CD14-positive monocyte (primary cell): ENCODE results near the gene VGF. TPM values are rescaled to one million over a fixed set of nuclear protein-coding genes. Genes with fewer than 3 reads are reported as not detected.

Experiments
- DNase-seq, 3 donors: peaks; one replicate each; pipeline ENCODE4 v3.0.0-alpha.2; 2011 to 2022
- H2AFZ ChIP-seq: 2 replicates; pipeline ENCODE4 v1.6.0; 2012; ENCODE audit warnings: mild to moderate bottlenecking, low read depth, low read length, inconsistent platforms; ENCODE audit not compliant: insufficient read depth, poor library complexity, severe bottlenecking
- H3K27ac ChIP-seq, 2 donors: 1 replicate in 1 of 2; 2 replicates in 1 of 2; pipeline ENCODE4 v1.5.1; 2012 to 2013; ENCODE audit warnings: low read length in 2 of 2, control low read depth in 1 of 2, inconsistent platforms in 1 of 2, low read depth in 1 of 2, mild to moderate bottlenecking in 1 of 2
- H3K27me3 ChIP-seq, 2 donors: one replicate each; pipeline versions ENCODE4 v1.6.0 to v1.6.1; 2011 to 2013; ENCODE audit warnings: low read length in 2 of 2; ENCODE audit not compliant: control insufficient read depth in 2 of 2, insufficient read depth in 2 of 2
- H3K36me3 ChIP-seq, 2 donors: replicated peaks in 1 of 2; 1 replicate in 1 of 2; 2 replicates in 1 of 2; pipeline versions ENCODE4 v1.5.1 to v1.6.1; 2012 to 2013; ENCODE audit warnings: low read length in 2 of 2, control low read depth in 1 of 2, inconsistent platforms in 1 of 2, mild to moderate bottlenecking in 1 of 2; ENCODE audit not compliant: insufficient read depth in 2 of 2, control insufficient read depth in 1 of 2
- H3K4me1 ChIP-seq, 2 donors: 1 replicate in 1 of 2; 2 replicates in 1 of 2; pipeline versions ENCODE4 v1.5.1 to v1.6.1; 2012 to 2013; ENCODE audit warnings: low read length in 2 of 2, control low read depth in 1 of 2, inconsistent platforms in 1 of 2, mild to moderate bottlenecking in 1 of 2, moderate library complexity in 1 of 2; ENCODE audit not compliant: insufficient read depth in 2 of 2, control insufficient read depth in 1 of 2
- H3K4me2 ChIP-seq: replicated peaks from 2 replicates; pipeline ENCODE3; 2012; ENCODE audit warnings: low read length, moderate library complexity, mild to moderate bottlenecking; ENCODE audit not compliant: poor library complexity, severe bottlenecking; ENCODE audit errors: extremely low read depth
- H3K4me3 ChIP-seq, 3 experiments: fragments of 200-600 bp in 1 of 3; sonication (generic) in 1 of 3; replicated peaks in 1 of 3; 1 replicate in 2 of 3; 2 replicates in 1 of 3; pipeline ENCODE4 v1.5.1; 2011 to 2013; ENCODE audit warnings: low read length in 3 of 3, mild to moderate bottlenecking in 3 of 3, control low read depth in 2 of 3, low read depth in 2 of 3, inconsistent platforms in 1 of 3, moderate library complexity in 1 of 3
- H3K79me2 ChIP-seq: 2 replicates; pipeline ENCODE4 v1.6.0; 2012; ENCODE audit warnings: mild to moderate bottlenecking, control low read depth, inconsistent platforms, low read length, moderate library complexity; ENCODE audit not compliant: insufficient read depth
- H3K9ac ChIP-seq: 2 replicates; pipeline ENCODE4 v1.6.0; 2017; ENCODE audit warnings: low read length, mild to moderate bottlenecking; ENCODE audit not compliant: insufficient read depth, poor library complexity, severe bottlenecking
- H3K9me3 ChIP-seq, 2 donors: replicated peaks in 1 of 2; 1 replicate in 1 of 2; 2 replicates in 1 of 2; pipeline versions ENCODE4 v1.5.1 to v1.6.1; 2012 to 2013; ENCODE audit warnings: low read length in 2 of 2, control low read depth in 1 of 2; ENCODE audit not compliant: control insufficient read depth in 1 of 2, insufficient read depth in 1 of 2
- H4K20me1 ChIP-seq: 2 replicates; pipeline ENCODE4 v1.6.0; 2012; ENCODE audit warnings: mild to moderate bottlenecking, low read length, control low read depth, moderate library complexity; ENCODE audit not compliant: insufficient read depth
- H3K27ac Mint-ChIP-seq, 7 donors: one replicate each; pipeline ENCODE4 v1.8.0; 2020; ENCODE audit warnings: mild to moderate bottlenecking in 7 of 7, mixed read lengths in 7 of 7, moderate library complexity in 6 of 7, inconsistent platforms in 2 of 7
- H3K27me3 Mint-ChIP-seq, 3 donors: one replicate each; pipeline ENCODE4 v1.8.0; 2021 to 2022; ENCODE audit warnings: low read depth in 3 of 3, mild to moderate bottlenecking in 3 of 3, mixed read lengths in 3 of 3, moderate library complexity in 3 of 3, inconsistent platforms in 1 of 3
- H3K36me3 Mint-ChIP-seq, 2 donors: one replicate each; pipeline ENCODE4 v1.8.0; 2020; ENCODE audit warnings: mixed read lengths in 2 of 2, inconsistent platforms in 1 of 2, mild to moderate bottlenecking in 1 of 2
- H3K4me1 Mint-ChIP-seq: one replicate; pipeline ENCODE4 v1.8.0; 2020; ENCODE audit warnings: mild to moderate bottlenecking, mixed read lengths
- H3K4me3 Mint-ChIP-seq, 2 donors: one replicate each; pipeline ENCODE4 v1.8.0; 2020; ENCODE audit warnings: mild to moderate bottlenecking in 2 of 2, mixed read lengths in 2 of 2, moderate library complexity in 1 of 2
- H3K9me3 Mint-ChIP-seq, 7 donors: one replicate each; pipeline ENCODE4 v1.8.0; 2020 to 2022; ENCODE audit warnings: mixed read lengths in 7 of 7, mild to moderate bottlenecking in 6 of 7, moderate library complexity in 6 of 7, inconsistent platforms in 2 of 7
- WGBS: methylation state at CpG from one replicate; pipeline ENCODE4 v1.1.5; 2013; ENCODE audit warnings: missing lambda C conversion rate; ENCODE audit not compliant: insufficient coverage; 5-methylcytosine and 5-hydroxymethylcytosine counted together
- intact Hi-C, 2 donors: fragments of 100-400 bp; cut with micrococcal nuclease; formaldehyde crosslinking; loops; one replicate each; pipeline versions ENCODE4 v1.15.0 to v1.15.1; 2023
- polyA plus RNA-seq, 3 donors: library from polyadenylated mRNA; depleted of rRNA in 1 of 3; unstranded in 2 of 3; stranded (reverse) in 1 of 3; fragments of 300-500 nt in 2 of 3; fragments of >200 nt in 1 of 3; fragmentation: Illumina TruSeq in 2 of 3; gene quantifications; 1 replicate in 2 of 3; 2 replicates in 1 of 3; pipeline ENCODE4 v1.2.3, GENCODE V29; 2012 to 2021
- TF ChIP-seq, protein P1 (sequence below): fragments of 200-600 bp; IDR thresholded peaks from one replicate; pipeline ENCODE4 v1.8.0; 2022; ENCODE audit warnings: antibody characterized with exemption, mild to moderate bottlenecking

VGF gene
- polyA plus RNA-seq, 3 donors, result not detected

DNA sequence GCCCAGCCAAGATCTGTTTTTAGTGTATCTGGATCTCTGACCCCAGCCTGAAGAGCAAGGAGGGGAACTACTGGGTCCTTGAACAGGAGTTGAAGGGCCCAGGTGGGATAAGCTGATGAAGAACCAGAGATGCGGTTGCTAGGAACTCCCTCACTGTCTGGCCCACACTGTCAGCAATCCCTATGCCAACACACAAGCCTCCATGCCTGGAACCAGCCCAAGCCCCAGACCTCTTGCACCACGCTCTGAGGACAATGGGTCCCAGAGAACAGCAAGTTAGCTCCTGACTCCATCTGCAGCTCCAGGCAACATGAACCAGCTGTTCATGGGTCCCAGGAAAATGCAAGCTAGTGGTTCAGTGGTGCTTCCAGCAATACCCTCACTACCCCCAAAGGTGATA, 12.3 kb upstream of the VGF start:
- Mint-ChIP-seq H3K27ac (no peak overlapping the region), H3K9me3 (peaks cover 9 to 41% (median 24%) of the 10 kb centered on the region in 7 donors), H3K27me3 (peaks cover 93 to 100% (median 98%) of the 10 kb centered on the region in 3 donors), H3K4me1 (peaks cover 24% of the 10 kb centered on the region), H3K36me3 (peaks cover 5 to 12% of the 10 kb centered on the region in 2 donors), H3K4me3 (peak overlapping the region in 1 of 2 donors; percentile 76)
- H2AFZ ChIP-seq, result no peak overlapping the region
- TF ChIP-seq, protein P1, sequence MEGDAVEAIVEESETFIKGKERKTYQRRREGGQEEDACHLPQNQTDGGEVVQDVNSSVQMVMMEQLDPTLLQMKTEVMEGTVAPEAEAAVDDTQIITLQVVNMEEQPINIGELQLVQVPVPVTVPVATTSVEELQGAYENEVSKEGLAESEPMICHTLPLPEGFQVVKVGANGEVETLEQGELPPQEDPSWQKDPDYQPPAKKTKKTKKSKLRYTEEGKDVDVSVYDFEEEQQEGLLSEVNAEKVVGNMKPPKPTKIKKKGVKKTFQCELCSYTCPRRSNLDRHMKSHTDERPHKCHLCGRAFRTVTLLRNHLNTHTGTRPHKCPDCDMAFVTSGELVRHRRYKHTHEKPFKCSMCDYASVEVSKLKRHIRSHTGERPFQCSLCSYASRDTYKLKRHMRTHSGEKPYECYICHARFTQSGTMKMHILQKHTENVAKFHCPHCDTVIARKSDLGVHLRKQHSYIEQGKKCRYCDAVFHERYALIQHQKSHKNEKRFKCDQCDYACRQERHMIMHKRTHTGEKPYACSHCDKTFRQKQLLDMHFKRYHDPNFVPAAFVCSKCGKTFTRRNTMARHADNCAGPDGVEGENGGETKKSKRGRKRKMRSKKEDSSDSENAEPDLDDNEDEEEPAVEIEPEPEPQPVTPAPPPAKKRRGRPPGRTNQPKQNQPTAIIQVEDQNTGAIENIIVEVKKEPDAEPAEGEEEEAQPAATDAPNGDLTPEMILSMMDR, result no peak
- no peaks in the 10 kb centered on the region for H3K36me3 ChIP-seq
- no peak overlapping the region for H3K4me2 ChIP-seq
- no peaks in the 10 kb centered on the region for H4K20me1 ChIP-seq
- intact Hi-C loops, result no loop called here
- H3K27ac ChIP-seq, result no peak overlapping the region
- H3K27me3 ChIP-seq, result peaks cover 67 to 95% of the 10 kb centered on the region in 2 donors
- no peak for DNase-seq
- 90% methylated on average over 2 of the region's 2 CpGs for WGBS
- H3K9me3 ChIP-seq, result peaks cover 5 to 35% of the 10 kb centered on the region in 2 donors
- H3K4me3 ChIP-seq, result no peak overlapping the region
- H3K9ac ChIP-seq, result no peak overlapping the region
- H3K4me1 ChIP-seq, result peaks cover 16% of the 10 kb centered on the region in 2 donors
- H3K79me2 ChIP-seq, result no peaks in the 10 kb centered on the region

DNA sequence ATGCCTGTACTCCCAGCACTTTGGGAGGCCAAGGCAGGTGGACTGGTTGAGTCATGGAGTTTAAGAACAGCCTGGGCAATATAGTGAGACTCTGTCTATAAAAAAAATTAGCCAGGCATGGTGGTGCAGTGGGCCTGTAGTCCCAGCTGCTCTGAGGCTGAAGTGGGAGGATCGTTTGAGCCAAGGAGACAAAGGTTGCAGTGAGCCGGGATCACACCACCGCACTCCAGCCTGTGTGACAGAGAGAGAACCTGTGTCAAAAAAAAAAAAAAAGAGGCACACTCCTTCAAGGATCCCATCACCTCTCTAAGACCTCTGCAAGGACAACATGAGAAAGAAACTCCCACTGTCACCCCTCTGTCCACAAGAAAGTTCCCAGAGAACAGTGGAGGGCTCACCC, 10.3 kb upstream of the VGF start:
- peaks cover 10 to 18% of the 10 kb centered on the region in 2 donors for H3K36me3 Mint-ChIP-seq
- no peaks in the 10 kb centered on the region for H3K36me3 ChIP-seq
- TF ChIP-seq, protein P1, result no peak
- no peak overlapping the region for H3K4me2 ChIP-seq
- WGBS, result 0% methylated on average over 1 of the region's 3 CpGs
- no peak overlapping the region for H3K27ac ChIP-seq
- no peak overlapping the region for H3K4me3 ChIP-seq
- H2AFZ ChIP-seq, result no peak overlapping the region
- no peak overlapping the region for H3K9ac ChIP-seq
- H3K27ac Mint-ChIP-seq, result no peak overlapping the region
- peaks cover 27 to 31% of the 10 kb centered on the region in 2 donors for H3K4me1 ChIP-seq
- peaks cover 79 to 98% of the 10 kb centered on the region in 2 donors for H3K27me3 ChIP-seq
- H3K9me3 ChIP-seq, result peaks cover 5 to 46% of the 10 kb centered on the region in 2 donors
- DNase-seq, result no peak
- H4K20me1 ChIP-seq, result no peaks in the 10 kb centered on the region
- H3K4me1 Mint-ChIP-seq, result peaks cover 32% of the 10 kb centered on the region
- peak overlapping the region in 1 of 2 donors; percentile 87 for H3K4me3 Mint-ChIP-seq
- H3K9me3 Mint-ChIP-seq, result peaks cover 6 to 43% (median 24%) of the 10 kb centered on the region in 7 donors
- H3K79me2 ChIP-seq, result no peaks in the 10 kb centered on the region
- intact Hi-C loops, result no loop called here
- peaks cover 96 to 100% (median 98%) of the 10 kb centered on the region in 3 donors for H3K27me3 Mint-ChIP-seq
